ENCODE measurements around the gene ECE1.
"Not testable (repeated sequence)": the region's sequence is repeated elsewhere in the genome, so short reads cannot be mapped to it uniquely, and the experiment has no call there.

Gene ECE1

GRCh38 chr1:21292503-21292983 lies 2.3 kb upstream of the ECE1 start:
- DNase-seq: no peak

- DNase-seq: no peak
These were observed 1.7 kb upstream of the ECE1 start for GRCh38 chr1:21291964-21292363.

GRCh38 chr1:21291184-21291583 lies 921 bp upstream of the ECE1 start:
- DNase-seq: no peak

- DNase-seq: no peak
These were observed 282 bp upstream of the ECE1 start for GRCh38 chr1:21290546-21290944.

GRCh38 chr1:21289127-21289526 lies 1.1 kb downstream of the ECE1 start:
- DNase-seq: no peak

- DNase-seq: no peak
These were observed 2.3 kb downstream of the ECE1 start for GRCh38 chr1:21287905-21288514.

GRCh38 chr1:21285386-21285785 lies 4.9 kb downstream of the ECE1 start:
- not testable (repeated sequence) for DNase-seq

- no peak for DNase-seq
These were observed 5.2 kb downstream of the ECE1 start for GRCh38 chr1:21285055-21285372.

GRCh38 chr1:21284206-21285054 lies 5.8 kb downstream of the ECE1 start:
- DNase-seq: peak in 1 of 14 donors; percentile 52

GRCh38 chr1:21283524-21283923 lies 6.7 kb downstream of the ECE1 start:
- DNase-seq: no peak

- not testable (repeated sequence) for DNase-seq
These were observed 8.2 kb downstream of the ECE1 start for GRCh38 chr1:21282020-21282419.

GRCh38 chr1:21280482-21280881 lies 9.8 kb downstream of the ECE1 start:
- DNase-seq: no peak

GRCh38 chr1:21280011-21280471 lies 10.2 kb downstream of the ECE1 start:
- no peak for DNase-seq

- no peak for DNase-seq
These were observed 11.1 kb downstream of the ECE1 start for GRCh38 chr1:21278860-21279845.

- DNase-seq: peak in 4 of 14 donors; percentile 7 to 21 (median 12)
These were observed 11.9 kb downstream of the ECE1 start for GRCh38 chr1:21278208-21278859.

GRCh38 chr1:21277180-21277579 lies 13.1 kb downstream of the ECE1 start:
- peak in 2 of 14 donors; percentile 17 to 23 for DNase-seq

GRCh38 chr1:21272540-21272939 lies 17.7 kb downstream of the ECE1 start:
- no peak for DNase-seq

GRCh38 chr1:21271550-21271949 lies 18.7 kb downstream of the ECE1 start:
- DNase-seq: no peak

- DNase-seq: peak in 2 of 14 donors; percentile 15 to 27
These were observed 20.1 kb downstream of the ECE1 start for GRCh38 chr1:21270086-21270689.

GRCh38 chr1:21269461-21270085 lies 20.7 kb downstream of the ECE1 start:
- DNase-seq: no peak

All from C1 segment of cervical spinal cord (tissue), 14 donors.